ENCODE results near the gene SULF2.

Gene SULF2

GRCh38 chr20:47667531-47668312 lies 117.6 kb downstream of the SULF2 start:
- no peak for DNase-seq

DNA sequence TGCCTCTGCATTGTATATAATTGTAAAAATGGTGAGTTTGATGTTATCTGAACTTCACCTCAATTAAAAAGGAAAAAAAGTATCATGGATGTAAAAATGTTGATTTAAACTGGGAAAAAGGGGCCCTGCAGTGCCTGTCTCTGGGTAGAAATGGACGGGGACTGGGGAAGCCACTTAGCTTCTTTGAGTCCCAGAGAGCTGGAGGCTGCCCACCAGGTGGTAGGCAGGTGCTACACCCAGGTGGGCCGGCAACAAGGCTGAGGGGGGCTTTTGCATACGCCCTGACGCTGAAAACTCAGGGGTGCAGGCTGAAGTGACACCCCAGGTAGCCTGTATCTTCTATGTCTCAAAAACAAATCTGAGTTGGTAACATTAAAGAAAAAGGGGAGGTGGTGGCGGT lies 118.2 kb downstream of the SULF2 start:
- DNase-seq = no peak

GRCh38 chr20:47666304-47666703 lies 119.0 kb downstream of the SULF2 start:
- no peak for DNase-seq

GRCh38 chr20:47665221-47665991 lies 119.9 kb downstream of the SULF2 start:
- DNase-seq = no peak

DNA sequence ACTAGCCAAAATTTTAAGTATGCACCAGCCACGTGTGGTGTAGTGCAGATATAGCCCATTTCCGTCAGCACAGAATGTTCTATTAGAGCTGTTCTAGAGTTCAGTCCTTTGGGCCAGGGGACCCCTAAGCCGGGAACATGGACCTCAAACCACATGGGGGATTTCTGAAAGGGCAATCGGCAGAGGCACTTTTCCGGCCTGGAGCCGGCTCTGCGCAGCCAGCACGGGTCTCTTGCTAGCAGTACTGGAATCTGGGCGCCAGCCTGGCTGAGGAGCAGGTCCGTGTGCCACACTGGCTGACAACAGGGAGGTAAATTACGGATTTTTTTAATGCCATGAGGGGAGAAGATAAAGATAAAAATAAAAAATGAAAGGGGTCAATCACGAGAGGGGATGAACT lies 120.5 kb downstream of the SULF2 start:
- no peak for DNase-seq

DNA sequence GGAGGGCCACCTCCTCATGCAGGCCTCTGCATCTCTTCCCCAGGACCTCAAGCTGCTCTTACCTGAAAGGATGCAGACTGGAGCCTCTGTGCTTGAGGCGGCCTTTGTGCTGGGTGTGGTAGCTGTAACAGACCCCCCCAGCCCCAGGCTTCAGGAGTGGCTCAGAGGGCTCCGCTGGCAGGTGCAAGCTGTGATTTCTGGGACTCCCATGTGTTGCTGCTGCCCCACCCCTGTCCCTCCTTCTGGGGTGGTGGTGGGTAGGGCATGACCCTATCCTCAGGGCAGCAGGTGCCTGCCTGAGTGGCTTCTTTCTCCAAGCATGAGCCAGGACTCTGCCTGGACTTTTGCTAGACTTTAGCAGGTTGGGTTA lies 121.2 kb downstream of the SULF2 start:
- DNase-seq = no peak

DNA sequence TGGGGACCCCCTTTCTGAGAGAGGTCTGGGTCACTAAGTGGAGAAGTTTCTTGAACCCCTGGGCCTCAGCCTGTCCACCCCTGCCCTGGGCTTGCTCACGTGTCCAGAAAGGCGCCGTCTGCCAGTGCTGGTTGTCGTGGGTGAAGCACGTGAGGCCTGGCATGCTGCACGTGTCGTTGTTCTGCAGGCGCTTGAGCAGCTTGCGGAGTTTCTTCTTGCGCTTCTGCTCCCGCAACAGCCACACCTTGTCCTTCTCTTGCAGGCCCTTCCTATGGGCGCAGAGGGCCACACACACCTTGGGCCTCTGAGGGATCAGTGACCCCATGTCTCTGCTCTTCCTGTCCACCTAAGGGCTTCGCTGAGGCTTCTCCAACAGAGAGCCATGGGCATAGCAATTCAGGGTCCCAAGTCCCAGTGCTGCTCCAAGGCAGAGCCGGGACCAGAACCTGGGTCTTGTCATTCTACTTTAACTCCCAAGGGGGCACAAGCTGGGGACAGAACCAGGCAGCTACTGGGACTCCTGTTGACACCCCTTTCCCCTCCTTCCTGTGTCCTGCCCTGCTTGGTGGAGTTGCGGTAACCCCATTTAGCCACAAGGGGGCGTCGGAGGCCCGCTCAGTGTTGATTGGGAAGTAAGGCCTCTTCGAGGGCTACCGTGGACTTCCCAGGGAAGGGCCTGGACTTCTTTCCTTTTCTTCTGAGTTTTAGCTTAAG lies 121.8 kb downstream of the SULF2 start:
- peak; percentile 77 for DNase-seq

DNA sequence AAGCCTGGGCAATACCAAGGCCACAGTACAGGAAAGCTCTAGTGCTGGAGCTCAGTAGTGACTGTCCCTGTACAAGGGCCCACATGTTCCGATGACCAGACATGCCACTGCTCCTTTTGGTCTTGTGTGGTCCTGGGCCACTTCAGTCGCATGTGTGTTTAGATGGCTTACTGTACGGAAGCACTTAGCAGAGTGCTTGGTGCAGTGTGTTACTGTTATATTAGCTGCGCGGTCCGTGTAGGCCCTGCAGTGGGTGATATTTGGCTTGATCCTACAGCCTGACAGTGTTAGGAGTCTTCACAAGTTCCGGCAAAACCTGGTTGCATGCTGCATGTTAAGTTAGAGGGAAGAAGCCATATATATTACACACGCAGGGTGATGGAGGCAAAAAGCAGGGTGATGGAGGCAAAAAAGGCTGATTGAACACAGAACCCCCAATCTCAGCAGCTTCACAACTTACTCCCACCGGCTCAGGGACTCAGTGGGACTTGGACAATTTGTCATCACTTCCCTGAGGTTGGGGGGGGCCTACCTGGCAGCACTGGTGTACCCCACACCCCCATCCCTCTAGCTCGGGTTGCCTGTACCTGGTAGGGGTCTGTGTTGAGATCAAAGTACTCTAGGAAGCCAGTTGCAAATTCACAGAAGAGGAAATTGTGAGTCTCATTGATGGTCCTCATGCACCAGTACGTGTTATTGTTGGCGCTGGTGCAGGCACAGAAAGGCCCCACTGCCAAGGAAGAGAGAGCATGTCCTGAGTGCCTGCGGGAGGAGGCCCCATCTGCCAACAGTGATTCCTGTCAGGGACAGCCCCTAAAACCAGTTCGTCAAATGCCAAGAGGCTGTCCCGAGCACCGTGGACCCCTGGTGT lies 122.6 kb downstream of the SULF2 start:
- DNase-seq = no peak

- no peak for DNase-seq
These were observed 123.6 kb downstream of the SULF2 start for GRCh38 chr20:47661714-47662113.

DNA sequence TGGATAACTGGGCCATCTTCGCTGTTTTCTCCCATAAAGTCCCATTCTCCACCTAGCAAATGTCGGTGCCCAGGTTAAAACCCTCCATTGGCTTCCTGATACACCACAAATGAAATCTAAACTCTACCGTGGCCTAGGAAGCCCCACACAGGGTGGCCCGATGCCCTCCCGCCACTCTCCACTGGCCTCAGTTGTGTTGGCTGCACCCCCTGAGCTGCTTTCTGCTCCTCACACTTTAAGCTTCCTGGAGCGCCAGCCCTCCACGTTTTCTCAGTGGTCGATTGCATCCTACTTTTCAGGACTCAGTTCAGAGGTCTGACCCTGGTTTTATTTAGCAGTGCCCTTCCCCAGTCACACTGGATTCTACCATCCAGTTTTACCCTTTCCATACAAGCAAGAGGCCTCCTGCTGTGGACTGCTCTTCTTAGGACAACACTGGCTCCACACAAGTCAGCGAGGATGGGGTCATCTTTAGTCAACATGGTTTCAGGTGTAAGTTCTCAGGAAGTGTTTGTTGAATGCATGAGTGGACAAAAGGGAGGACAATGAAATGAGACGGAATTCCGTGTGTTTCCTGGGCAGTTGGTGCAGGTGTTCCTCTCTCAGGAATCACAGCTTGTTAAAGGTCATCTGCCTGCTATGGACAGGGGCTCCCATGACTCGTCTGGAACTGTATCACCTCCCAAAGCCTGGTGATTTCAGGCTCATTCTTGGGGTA lies 124.1 kb downstream of the SULF2 start:
- no peak for DNase-seq

GRCh38 chr20:47660602-47660905 lies 124.7 kb downstream of the SULF2 start:
- DNase-seq = no peak

- DNase-seq = no peak
These were observed 125.2 kb downstream of the SULF2 start for GRCh38 chr20:47659904-47660601.

DNA sequence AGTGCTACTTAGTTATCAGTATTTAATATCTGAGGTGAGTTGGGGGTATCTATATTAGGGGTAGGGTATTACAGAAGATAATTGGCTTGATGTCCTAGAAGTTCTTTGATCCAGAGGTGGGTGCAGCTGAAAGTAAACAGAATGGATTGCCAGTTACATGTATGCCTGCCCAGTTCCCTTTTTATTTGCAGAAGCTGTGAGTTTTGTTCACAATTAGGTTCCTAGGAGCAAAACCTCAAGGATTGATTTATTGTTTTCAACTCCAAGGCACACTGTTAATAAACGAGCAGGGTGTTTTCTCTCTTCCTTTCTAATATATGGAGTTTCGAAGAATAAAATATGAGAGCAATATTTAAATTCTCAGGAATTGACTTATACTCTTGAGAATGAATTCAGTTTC lies 129.0 kb downstream of the SULF2 start:
- no peak for DNase-seq

GRCh38 chr20:47655635-47656034 lies 129.6 kb downstream of the SULF2 start:
- DNase-seq = no peak

DNA sequence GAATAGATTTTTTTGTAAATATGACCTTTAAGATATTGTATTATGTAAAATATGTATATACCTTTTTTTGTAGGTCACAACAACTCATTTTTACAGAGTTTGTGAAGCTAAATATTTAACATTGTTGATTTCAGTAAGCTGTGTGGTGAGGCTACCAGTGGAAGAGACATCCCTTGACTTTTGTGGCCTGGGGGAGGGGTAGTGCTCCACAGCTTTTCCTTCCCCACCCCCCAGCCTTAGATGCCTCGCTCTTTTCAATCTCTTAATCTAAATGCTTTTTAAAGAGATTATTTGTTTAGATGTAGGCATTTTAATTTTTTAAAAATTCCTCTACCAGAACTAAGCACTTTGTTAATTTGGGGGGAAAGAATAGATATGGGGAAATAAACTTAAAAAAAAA lies 130.9 kb downstream of the SULF2 start:
- DNase-seq = no peak

- DNase-seq = no peak
These were observed 131.4 kb downstream of the SULF2 start for GRCh38 chr20:47653869-47654268.

DNA sequence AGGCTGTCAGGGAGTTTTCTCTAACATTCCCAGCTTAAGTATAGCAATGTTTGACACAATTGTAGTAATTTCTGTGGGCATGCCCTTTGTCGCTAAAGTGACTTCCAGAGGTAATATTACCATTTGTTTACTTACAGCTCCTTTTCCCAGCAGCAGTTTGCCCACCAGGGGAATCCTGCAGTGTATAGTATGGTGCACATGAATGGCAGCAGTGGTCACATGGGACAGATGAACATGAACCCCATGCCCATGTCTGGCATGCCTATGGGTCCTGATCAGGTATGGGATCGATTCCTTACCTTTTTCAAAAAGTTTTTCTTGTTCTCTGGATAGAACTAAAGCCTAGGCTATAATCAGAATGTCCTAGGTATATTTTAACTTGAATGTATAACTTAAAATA lies 132.5 kb downstream of the SULF2 start:
- no peak for DNase-seq

DNA sequence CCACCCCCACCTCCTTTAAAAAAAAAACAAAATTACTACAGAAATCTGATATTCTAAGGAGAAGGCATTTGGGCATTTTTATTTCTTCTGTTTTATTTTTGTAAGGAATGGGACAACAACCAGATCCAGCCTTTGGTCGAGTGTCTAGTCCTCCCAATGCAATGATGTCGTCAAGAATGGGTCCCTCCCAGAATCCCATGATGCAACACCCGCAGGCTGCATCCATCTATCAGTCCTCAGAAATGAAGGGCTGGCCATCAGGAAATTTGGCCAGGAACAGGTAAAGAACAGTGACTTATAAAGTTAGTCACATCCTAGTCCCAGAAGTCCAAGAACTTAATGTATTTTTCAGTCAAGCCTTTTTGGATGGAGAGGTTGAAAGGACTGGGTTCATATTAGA lies 133.0 kb downstream of the SULF2 start:
- DNase-seq = no peak

DNA sequence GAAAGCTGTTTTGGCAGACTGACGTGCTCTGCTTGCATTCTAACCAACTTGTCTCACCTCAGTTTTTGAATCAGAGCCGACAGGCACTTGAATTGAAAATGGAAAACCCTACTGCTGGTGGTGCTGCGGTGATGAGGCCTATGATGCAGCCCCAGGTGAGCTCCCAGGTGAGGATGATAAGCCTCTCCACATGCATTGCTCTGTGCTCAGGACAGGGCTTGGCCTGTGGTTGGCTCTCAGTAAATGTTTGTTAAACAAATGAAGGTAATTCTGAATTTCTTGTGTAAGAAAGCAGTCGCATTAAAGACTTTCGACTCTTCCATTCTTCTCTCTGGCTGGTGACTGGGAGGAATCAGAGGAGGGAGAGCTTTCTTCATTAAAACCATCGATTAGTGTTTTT lies 136.3 kb downstream of the SULF2 start:
- DNase-seq = no peak

DNA sequence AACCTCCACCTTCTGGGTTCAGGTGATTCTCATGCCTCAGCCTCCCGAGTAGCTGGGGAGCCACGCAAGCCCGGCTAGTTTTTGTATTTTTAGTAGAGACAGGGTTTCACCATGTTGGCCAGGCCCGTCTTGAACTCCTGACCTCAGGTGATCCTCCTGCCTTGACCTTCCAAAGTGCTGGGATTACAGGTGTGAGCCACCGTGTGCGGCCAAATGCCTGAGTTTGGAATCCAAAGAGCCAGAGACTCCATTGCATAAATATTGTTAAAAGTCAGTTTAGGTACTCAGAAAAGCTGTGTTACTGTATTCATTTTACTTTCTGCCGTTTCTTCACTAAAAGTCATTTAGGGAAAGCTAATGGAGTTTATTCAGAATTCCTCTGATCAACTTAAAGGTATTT lies 137.3 kb downstream of the SULF2 start:
- no peak for DNase-seq

DNA sequence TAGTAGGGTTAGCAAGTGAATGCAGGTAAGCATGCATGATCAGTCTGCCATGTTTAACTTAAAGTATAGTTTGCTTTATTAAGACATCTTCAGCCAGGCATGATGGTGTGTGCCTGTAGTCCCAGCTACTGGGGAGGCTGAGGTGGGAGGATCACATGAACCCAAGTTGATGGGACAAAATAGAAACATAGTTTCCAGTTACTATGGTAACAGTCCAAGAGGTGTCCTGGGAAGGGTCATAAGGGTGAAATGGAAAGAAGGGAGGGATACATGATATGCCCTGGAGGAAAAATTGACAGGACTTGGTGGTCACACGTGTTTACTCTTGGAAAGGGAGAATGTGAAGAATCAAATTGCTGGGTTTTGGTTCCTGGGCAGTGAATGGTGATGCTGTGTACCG lies 139.6 kb downstream of the SULF2 start:
- DNase-seq = no peak

DNA sequence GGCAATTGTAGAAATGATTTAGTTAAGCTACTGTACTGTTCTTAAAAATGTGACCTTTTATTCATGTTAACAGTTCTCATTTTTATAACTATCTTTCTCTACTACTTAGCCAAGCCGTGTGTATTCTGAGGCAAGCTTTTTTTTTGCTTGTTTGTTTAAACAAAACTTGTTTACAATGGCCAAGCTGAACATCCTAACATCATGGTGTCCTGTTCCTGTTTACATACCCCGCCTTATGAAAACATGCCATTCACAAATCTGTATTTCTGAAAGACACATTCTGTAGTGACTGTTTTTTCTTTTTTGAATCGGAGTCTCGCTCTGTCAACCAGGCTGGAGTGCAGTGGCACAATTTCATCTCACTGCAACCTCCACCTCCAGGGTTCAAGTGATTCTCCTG lies 142.7 kb downstream of the SULF2 start:
- no peak for DNase-seq

All from stimulated activated CD4-positive, alpha-beta T cell treated with anti-CD3 and anti-CD28 coated beads, Interleukin-15, amount 100 ng/mL, for 24 hours (primary cell).